Fibroblast of lung (primary cell): ENCODE measurements around the gene NET1. TPM values are rescaled to one million over a fixed set of nuclear protein-coding genes. Genes with fewer than 3 reads are reported as not detected.

Source experiments
- DNase-seq, 2 donors: peaks; one replicate each; pipeline versions ENCODE4 v3.0.0 to v3.0.0-alpha.2; 2010; ENCODE audit warnings: low read depth in 2 of 2
- H2AFZ ChIP-seq: 2 replicates; pipeline ENCODE4 v1.5.1; 2012; ENCODE audit warnings: low read length, control low read depth, inconsistent platforms
- H3K27ac ChIP-seq: 2 replicates; pipeline ENCODE4 v1.5.1; 2011; ENCODE audit warnings: low read length, control low read depth; ENCODE audit not compliant: insufficient read depth
- H3K27me3 ChIP-seq: 2 replicates; pipeline ENCODE4 v1.5.1; 2011; ENCODE audit warnings: mild to moderate bottlenecking, low read length; ENCODE audit not compliant: control insufficient read depth, insufficient read depth
- H3K36me3 ChIP-seq: 2 replicates; pipeline ENCODE4 v1.5.1; 2011; ENCODE audit warnings: low read length; ENCODE audit not compliant: control insufficient read depth, insufficient read depth
- H3K4me1 ChIP-seq: 2 replicates; pipeline ENCODE4 v1.5.1; 2011; ENCODE audit warnings: low read length; ENCODE audit not compliant: control insufficient read depth, insufficient read depth; ENCODE audit errors: extremely low read depth
- H3K4me2 ChIP-seq: 2 replicates; pipeline ENCODE4 v1.5.1; 2011; ENCODE audit warnings: low read length, control low read depth; ENCODE audit not compliant: insufficient read depth; ENCODE audit errors: extremely low read depth
- H3K4me3 ChIP-seq, 4 experiments: fragments of 200-600 bp in 1 of 4; sonication (generic) in 1 of 4; replicated peaks in 1 of 4; 2 replicates each; pipeline ENCODE4 v1.5.1; 2011 to 2016; ENCODE audit warnings: low read length in 4 of 4, low read depth in 3 of 4, mild to moderate bottlenecking in 3 of 4, control low read depth in 2 of 4, inconsistent platforms in 1 of 4, mixed read lengths in 1 of 4; ENCODE audit not compliant: insufficient read depth in 1 of 4; ENCODE audit errors: control extremely low read depth in 1 of 4
- H3K79me2 ChIP-seq: 2 replicates; pipeline ENCODE4 v1.5.1; 2012; ENCODE audit warnings: mild to moderate bottlenecking, low read length, inconsistent platforms; ENCODE audit not compliant: control insufficient read depth, insufficient read depth
- H3K9ac ChIP-seq: 2 replicates; pipeline ENCODE4 v1.5.1; 2011; ENCODE audit warnings: mild to moderate bottlenecking, low read length, control low read depth; ENCODE audit not compliant: insufficient read depth
- H3K9me3 ChIP-seq: 2 replicates; pipeline ENCODE4 v1.5.1; 2012; ENCODE audit warnings: low read depth, low read length; ENCODE audit not compliant: control insufficient read depth, insufficient read depth
- H4K20me1 ChIP-seq: 2 replicates; pipeline ENCODE4 v1.5.1; 2011; ENCODE audit warnings: low read length; ENCODE audit not compliant: control insufficient read depth, insufficient read depth; ENCODE audit errors: extremely low read depth
- EZH2 ChIP-seq: IDR thresholded peaks from 2 replicates; pipeline ENCODE4 v1.5.1; 2012; ENCODE audit warnings: low read length, control low read depth, mild to moderate bottlenecking; ENCODE audit errors: missing control alignments
- polyA plus RNA-seq, 2 donors: library from polyadenylated mRNA; depleted of rRNA in 1 of 2; stranded (reverse) in 1 of 2; unstranded in 1 of 2; fragments of >200 nt; gene quantifications; 2 replicates each; pipeline ENCODE4 v1.2.1, GENCODE V29; 2011 to 2012; ENCODE audit warnings: missing spikeins in 1 of 2
- total RNA-seq: library from RNA; depleted of rRNA; stranded (reverse); fragments of >200 nt; gene quantifications from 2 replicates; pipeline ENCODE4 v1.2.1, GENCODE V29; 2014
- TF ChIP-seq, protein P1 (sequence below), 2 donors: IDR thresholded peaks in 1 of 2; conservative IDR thresholded peaks in 1 of 2; 1 replicate in 1 of 2; 2 replicates in 1 of 2; pipeline ENCODE4 v1.5.1; 2011 to 2012; ENCODE audit warnings: low read length in 2 of 2, control low read depth in 1 of 2, inconsistent platforms in 1 of 2, low read depth in 1 of 2, mild to moderate bottlenecking in 1 of 2

Gene NET1
- total and polyA plus RNA-seq, 2 donors (not counting 1 experiment from before 2014, with no cell fraction given) = 7.2 to 45.4 TPM

DNA sequence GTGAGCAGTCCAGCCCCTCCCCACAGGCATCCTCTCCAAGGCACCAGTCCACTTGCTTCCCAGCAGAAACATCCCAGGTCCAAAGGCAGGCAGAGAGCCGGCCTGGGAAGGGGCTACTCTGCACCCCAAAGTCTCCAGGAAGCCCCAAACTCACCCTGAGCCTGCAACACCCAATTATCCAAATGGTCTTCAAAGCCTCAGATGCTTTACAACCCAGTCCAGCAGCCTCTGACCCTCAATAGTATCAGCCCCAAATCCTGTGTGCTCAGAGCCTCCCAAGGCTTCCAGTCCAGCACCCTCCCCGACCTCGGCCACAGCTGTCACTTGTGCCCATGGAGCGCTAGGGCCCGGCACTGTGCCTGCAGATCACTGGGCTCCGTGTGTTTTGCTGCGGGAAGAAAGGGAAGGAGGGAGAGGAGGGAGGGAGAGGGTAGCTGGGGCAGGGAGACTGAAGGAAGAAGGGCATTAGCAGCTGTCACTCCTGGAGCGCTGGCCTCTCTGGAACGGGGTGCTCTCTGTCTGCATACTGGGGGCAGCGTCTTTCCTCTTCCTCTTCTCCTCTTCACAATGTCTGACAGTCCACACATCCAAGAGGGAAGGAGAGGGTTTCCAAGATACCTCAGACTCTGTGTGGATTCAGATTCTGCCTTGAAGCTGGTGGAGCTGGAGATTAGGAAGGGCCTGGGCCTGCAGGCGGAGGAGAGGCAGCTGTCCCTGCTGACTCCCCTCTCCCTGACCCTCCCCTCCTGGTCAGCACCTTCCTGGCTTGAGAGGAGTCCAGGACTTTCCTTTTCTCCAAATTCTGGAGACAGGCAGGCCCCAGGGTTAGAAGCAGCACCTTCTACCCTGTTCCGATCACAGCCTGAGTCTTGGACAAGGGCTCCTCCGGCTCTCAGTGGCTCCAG lies 73.8 kb downstream of the NET1 start:
- no peak for DNase-seq
- H3K4me1 ChIP-seq = no peaks in the 10 kb centered on the region
- H3K36me3 ChIP-seq = no peaks in the 10 kb centered on the region
- no peak overlapping the region for H3K27ac ChIP-seq
- H3K4me2 ChIP-seq = no peak overlapping the region
- no peak overlapping the region for H3K9ac ChIP-seq
- no peaks in the 10 kb centered on the region for H3K79me2 ChIP-seq
- H4K20me1 ChIP-seq = no peaks in the 10 kb centered on the region
- H3K27me3 ChIP-seq = peaks cover 16% of the 10 kb centered on the region
- no peaks in the 10 kb centered on the region for H3K9me3 ChIP-seq
- H2AFZ ChIP-seq = no peak overlapping the region
- H3K4me3 ChIP-seq = no peak overlapping the region
- TF ChIP-seq, protein P1, sequence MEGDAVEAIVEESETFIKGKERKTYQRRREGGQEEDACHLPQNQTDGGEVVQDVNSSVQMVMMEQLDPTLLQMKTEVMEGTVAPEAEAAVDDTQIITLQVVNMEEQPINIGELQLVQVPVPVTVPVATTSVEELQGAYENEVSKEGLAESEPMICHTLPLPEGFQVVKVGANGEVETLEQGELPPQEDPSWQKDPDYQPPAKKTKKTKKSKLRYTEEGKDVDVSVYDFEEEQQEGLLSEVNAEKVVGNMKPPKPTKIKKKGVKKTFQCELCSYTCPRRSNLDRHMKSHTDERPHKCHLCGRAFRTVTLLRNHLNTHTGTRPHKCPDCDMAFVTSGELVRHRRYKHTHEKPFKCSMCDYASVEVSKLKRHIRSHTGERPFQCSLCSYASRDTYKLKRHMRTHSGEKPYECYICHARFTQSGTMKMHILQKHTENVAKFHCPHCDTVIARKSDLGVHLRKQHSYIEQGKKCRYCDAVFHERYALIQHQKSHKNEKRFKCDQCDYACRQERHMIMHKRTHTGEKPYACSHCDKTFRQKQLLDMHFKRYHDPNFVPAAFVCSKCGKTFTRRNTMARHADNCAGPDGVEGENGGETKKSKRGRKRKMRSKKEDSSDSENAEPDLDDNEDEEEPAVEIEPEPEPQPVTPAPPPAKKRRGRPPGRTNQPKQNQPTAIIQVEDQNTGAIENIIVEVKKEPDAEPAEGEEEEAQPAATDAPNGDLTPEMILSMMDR (conservative IDR thresholded peaks at IDR 0.05 in 1 of 2, IDR thresholded peaks at IDR 0.05 in 1 of 2; ENCODE audit: low read depth in 1 of 2, low read length in 2 of 2) = no peak
- TF ChIP-seq EZH2 = no peak

DNA sequence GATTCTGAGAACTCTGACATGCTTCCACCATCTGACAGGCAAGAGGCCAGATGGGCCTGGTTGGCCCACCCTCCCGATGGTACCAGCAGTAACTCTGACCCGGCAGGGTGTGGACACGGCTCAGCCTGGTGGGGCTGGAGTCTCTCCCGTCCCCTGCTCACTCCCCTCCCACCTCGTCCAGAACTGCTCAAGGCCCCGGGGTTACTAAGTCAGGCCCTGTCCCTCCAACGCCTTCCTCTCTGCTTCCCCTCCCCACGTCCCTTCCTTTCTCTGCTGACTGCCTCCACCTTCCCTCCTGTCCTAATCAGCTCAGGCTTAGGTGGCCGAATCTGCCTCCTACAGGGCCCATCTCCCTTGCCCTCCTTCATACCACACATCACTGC lies 74.5 kb downstream of the NET1 start:
- Histone ChIP-seq H3K4me1 (no peaks in the 10 kb centered on the region), H3K9me3 (no peaks in the 10 kb centered on the region), H3K27ac (no peak overlapping the region), H3K36me3 (no peaks in the 10 kb centered on the region), H2AFZ (no peak overlapping the region), H3K4me3 (no peak overlapping the region), H3K4me2 (no peak overlapping the region), H3K27me3 (peaks cover 16% of the 10 kb centered on the region), H3K9ac (no peak overlapping the region), H3K79me2 (no peaks in the 10 kb centered on the region), H4K20me1 (no peaks in the 10 kb centered on the region)
- no peak for DNase-seq
- TF ChIP-seq, protein P1 (conservative IDR thresholded peaks at IDR 0.05 in 1 of 2, IDR thresholded peaks at IDR 0.05 in 1 of 2; ENCODE audit: low read depth in 1 of 2, low read length in 2 of 2) = no peak
- TF ChIP-seq EZH2 = no peak

DNA sequence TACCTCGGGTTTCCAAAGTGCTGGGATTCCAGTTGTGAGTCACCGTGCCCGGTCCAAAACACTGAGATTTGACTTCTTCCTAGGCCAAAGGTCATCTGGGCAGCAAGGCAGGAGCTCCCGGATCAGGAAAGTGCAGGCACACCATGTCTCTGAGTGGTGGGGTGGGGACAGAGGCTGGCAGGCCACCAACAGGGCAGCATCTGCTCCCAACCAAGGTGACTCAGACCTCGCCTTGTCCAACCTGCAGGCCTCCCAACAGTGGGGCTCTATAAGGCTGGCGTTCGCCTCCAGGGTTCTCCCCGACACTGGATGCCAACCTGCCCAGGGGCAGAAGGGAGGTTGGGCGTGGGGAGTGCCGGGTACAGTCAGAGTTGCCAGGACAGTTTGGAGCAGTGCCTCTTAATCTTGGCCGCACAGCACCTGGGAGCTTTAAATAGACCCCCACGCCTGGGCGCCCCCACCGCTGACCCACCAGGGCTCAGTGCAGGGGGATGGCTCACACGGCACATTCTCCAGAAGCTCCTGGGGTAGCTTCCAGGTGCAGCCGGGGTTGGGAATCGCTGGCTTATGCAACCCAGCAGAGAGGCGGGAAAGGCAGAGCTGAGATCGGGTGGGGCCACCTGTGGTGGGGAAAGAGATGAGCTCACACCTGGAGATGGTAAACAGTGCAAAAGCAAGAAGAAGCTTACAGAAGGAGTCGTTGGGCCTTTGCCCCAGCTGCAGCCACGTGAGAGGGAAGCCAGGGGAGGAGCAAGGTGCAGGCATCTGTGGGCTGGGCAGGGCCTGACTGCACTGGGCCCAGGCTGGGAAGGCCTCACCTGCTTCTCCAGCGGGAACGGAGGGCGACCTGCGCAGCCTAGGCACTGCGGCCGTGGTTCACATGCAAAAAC lies 76.2 kb downstream of the NET1 start:
- Histone ChIP-seq H3K4me3 (no peak overlapping the region), H3K36me3 (no peaks in the 10 kb centered on the region), H3K27me3 (peaks cover 16% of the 10 kb centered on the region), H4K20me1 (no peaks in the 10 kb centered on the region), H3K27ac (no peak overlapping the region), H3K9ac (no peak overlapping the region), H3K79me2 (no peaks in the 10 kb centered on the region), H3K4me1 (no peaks in the 10 kb centered on the region), H2AFZ (no peak overlapping the region), H3K9me3 (no peaks in the 10 kb centered on the region), H3K4me2 (no peak overlapping the region)
- no peak for TF ChIP-seq EZH2
- TF ChIP-seq, protein P1 (conservative IDR thresholded peaks at IDR 0.05 in 1 of 2, IDR thresholded peaks at IDR 0.05 in 1 of 2; ENCODE audit: low read depth in 1 of 2, low read length in 2 of 2) = no peak
- no peak for DNase-seq
